Measurements from ENCODE around the gene ADGRG3. TPM values are rescaled to one million over a fixed set of nuclear protein-coding genes. Genes with fewer than 3 reads are reported as not detected.

ADGRG3 gene
- total RNA-seq, 1 donor from 2014 or later: not detected

- Histone ChIP-seq H3K4me3 (ENCODE audit: low read depth, low read length) (no peak overlapping the region), H3K27me3 (ENCODE audit: control insufficient read depth, insufficient read depth, low read length) (no peaks in the 10 kb centered on the region), H3K36me3 (ENCODE audit: control insufficient read depth, insufficient read depth, low read length) (no peaks in the 10 kb centered on the region)
- DNase-seq (ENCODE audit: low read depth): peak; percentile 83
- TF ChIP-seq CTCF (IDR thresholded peaks at IDR 0.05; ENCODE audit: insufficient read depth, low read length, poor library complexity, severe bottlenecking): peak; percentile 53
Observed at GRCh38 chr16:57627184-57627871, 40.8 kb upstream of the ADGRG3 start.

GRCh38 chr16:57628008-57628781 is 39.9 kb upstream of the ADGRG3 start, which contains the start of gene ADGRG1:
Gene ADGRG1, plus strand, starts transcription at chr16:57628630. Its CDS starts 21,658 bp downstream, at chr16:57650288.
- DNase-seq (ENCODE audit: low read depth): peak; percentile 95
- TF ChIP-seq CTCF (IDR thresholded peaks at IDR 0.05; ENCODE audit: insufficient read depth, low read length, poor library complexity, severe bottlenecking): peak; percentile 19
- H3K27me3 ChIP-seq (ENCODE audit: control insufficient read depth, insufficient read depth, low read length): no peaks in the 10 kb centered on the region
- peak within 1 kb of the TSS; percentile 44 for H3K4me3 ChIP-seq (ENCODE audit: low read depth, low read length)
- no peaks in the 10 kb centered on the region for H3K36me3 ChIP-seq (ENCODE audit: control insufficient read depth, insufficient read depth, low read length)

- H3K4me3 ChIP-seq (ENCODE audit: low read depth, low read length): peak overlapping the region; percentile 44
Observed at GRCh38 chr16:57628783-57629293, 39.3 kb upstream of the ADGRG3 start.

GRCh38 chr16:57629516-57630406 is 38.3 kb upstream of the ADGRG3 start:
- H3K4me3 ChIP-seq (ENCODE audit: low read depth, low read length): peak overlapping the region; percentile 44

More at GRCh38 chr16:57628783-57629293, 39.3 kb upstream of the ADGRG3 start:
- no peak for TF ChIP-seq CTCF (IDR thresholded peaks at IDR 0.05; ENCODE audit: insufficient read depth, low read length, poor library complexity, severe bottlenecking)
- Histone ChIP-seq H3K27me3 (ENCODE audit: control insufficient read depth, insufficient read depth, low read length) (no peaks in the 10 kb centered on the region), H3K36me3 (ENCODE audit: control insufficient read depth, insufficient read depth, low read length) (no peaks in the 10 kb centered on the region)
- no peak for DNase-seq (ENCODE audit: low read depth)

More at GRCh38 chr16:57629516-57630406, 38.3 kb upstream of the ADGRG3 start:
- DNase-seq (ENCODE audit: low read depth): no peak
- Histone ChIP-seq H3K27me3 (ENCODE audit: control insufficient read depth, insufficient read depth, low read length) (no peaks in the 10 kb centered on the region), H3K36me3 (ENCODE audit: control insufficient read depth, insufficient read depth, low read length) (no peaks in the 10 kb centered on the region)
- TF ChIP-seq CTCF (IDR thresholded peaks at IDR 0.05; ENCODE audit: insufficient read depth, low read length, poor library complexity, severe bottlenecking): no peak
